HG03039 (cell line): ENCODE measurements around the gene AGPS.

ENCODE experiments used
- ATAC-seq: cut with Tn5 transposase; IDR thresholded peaks from one replicate; pipeline ENCODE4 v1.9.1; 2021; ENCODE audit warnings: mild to moderate bottlenecking, moderate library complexity; ENCODE audit not compliant: unreplicated experiment

AGPS gene

DNA sequence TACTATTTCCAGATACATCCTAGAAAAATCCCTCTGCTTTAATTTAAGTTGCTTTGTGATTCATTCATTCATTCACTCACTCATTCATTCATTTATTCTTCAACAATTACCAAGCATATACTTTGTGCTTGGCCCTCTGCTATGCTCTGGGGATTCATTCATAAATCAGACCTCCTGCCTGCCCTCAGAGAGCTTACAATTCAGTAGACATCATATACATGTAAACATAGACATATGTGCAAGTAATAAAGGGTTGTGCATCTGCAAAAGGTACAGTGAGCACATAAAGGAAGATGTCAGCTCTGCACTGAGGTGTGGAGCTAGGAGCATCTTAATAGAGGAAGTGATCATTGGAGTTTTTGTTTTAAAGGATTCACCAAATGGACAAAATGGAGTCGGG, 189.4 kb downstream of the AGPS start:
- ATAC-seq: no peak

DNA sequence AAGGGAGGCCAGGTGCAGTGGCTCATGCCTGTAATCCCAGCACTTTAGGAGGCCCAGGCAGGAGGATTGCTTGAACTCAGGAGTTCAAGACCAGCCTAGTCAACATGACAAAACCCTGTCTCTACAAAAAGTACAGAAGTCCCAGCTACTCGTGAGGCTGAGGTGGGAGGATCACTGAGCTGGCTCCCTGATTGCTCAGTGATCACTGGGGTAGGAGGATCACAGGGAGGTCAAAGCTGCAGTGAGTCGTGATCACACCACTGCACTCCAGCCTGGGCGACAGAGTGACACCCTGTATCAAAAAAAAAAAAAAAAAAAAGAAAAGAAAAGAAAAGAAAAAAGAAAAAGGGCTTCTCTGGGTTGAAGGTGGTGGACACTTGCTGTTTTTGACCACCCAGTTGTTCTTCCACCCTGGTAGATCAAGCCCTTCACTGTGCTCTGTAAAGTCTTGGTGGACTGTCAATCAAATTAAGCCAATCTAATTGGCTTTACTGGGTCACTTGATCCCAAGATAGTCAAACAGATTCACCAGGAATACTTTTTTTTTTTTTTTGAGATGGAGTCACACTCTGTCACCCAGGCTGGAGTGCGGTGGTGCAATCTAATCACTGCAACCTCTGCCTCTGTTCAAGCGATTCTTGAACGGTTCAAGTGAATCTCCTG, 191.6 kb downstream of the AGPS start:
- no peak for ATAC-seq

DNA sequence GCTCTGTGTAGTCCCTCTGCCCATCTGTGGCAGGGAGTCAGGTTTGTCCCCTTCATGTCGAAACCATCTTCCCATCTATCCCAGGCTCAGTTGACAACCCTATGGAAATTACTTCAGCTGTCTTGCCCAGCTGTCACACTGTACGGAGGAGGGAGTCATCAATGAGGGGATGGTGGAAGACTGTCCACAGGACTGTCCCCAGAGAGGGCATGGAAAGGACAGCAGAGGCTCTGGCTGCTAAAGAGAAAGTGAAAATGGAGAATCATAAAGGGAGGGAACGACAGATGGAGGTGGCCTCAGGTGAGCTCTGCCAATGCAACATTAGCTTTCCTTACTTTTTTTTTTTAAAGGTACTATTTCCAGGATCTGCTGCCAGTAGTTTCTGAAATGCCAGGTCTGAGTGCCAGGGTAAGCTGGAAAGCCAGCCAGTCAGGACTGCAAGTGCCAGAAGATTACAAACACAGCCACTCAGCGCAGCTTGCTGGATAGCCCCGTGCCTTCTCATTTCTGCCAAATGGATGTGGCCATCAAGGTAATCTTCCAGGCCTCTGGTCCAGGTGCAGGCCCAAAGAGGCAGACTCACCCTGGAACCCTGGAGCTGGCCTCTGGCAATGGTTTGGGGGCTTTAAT, 192.8 kb downstream of the AGPS start:
- ATAC-seq: no peak

DNA sequence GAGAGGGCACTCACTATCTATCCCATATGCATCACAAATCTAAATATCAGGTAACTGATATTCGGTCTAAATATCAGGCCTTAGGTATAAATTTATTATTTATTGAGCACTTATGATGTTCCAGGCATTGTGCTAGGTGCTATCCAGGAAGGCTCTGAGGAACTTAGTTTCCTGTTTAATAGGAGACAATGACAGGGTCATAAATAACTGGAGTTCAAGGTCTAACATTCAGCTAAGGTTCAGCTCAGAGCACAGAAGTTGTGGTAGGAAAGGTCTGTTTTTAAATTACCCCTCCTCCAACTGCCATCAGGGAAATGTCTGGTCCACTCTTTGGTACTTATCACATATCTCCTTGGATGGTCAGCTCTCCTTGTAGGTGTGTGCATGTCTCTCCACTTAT, 193.6 kb downstream of the AGPS start:
- no peak for ATAC-seq

DNA sequence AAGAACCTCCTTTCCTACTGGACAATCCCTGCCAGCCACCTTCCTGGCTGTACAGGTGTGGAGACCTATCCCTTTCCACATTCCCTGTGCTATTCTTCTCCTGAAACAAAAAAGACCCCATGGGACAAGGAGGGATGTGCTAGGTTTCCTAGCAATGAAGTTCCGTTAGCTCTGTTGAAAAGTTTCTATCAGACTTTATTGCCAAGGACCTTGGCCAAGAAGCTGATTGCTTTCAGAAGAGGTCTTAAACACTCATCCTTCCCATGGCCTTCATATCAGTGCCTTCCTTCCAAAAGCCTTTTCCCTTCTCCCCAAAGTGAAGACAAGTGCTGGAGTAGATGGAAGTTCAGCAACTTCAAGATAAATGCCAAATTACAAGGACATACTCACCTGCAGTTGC, 194.8 kb downstream of the AGPS start:
- ATAC-seq: no peak

DNA sequence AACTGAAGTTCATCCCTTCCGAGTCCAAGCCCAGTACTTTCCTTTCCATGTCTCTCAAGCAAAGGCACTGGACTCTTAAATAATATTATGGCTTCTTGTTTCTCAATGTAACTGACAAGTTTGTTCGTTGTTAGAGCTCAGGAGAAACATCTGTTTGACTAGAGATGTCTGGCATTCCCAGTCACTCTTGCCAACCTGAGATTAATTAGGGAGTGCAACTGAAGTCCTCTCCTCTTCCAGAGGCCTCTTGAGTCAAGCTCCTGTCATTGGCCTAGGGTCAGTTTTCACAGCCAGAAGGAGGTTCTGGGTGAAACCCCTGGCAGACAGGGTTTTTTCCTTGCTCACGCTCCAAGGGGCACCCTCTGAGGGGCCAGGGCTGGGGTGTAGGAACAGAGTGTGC, 196.1 kb downstream of the AGPS start:
- no peak for ATAC-seq

DNA sequence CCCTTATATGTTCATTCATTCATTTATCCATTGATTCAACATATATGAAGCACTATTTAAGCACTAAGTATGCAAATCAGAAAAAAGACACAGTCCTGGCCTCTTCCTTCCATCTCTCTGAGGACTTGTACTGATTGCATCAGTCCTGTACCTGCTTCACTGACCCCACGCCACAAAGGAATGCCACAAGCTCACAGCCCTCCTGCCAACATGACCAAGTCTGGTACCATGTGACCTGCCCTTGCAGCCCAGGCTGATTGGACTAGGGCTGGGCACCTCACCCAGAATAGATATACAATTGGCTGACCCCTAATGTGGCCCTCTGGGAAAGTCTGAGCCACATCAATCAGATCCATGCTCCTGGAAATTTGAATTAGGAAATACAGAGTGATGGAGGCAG, 196.6 kb downstream of the AGPS start:
- ATAC-seq: no peak

DNA sequence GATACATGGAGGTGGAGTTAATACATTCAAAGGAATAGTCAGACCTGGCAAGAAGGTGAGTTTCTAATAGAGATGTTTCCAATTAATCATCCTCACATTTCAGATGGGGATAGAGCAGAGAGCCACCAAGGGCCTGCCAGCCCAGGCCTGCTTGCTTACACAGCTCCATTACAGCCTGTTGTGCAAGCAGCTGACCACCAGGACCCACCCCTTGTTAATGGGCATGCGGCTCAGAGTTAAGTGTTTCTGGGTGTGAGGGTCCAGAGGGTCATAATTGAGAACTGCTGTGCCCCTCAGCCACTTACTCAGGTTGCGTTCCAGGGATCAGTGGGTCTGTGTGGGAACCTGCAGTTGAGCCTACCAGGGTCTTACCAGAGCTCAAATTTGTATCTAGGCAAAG, 199.8 kb downstream of the AGPS start:
- ATAC-seq: no peak

DNA sequence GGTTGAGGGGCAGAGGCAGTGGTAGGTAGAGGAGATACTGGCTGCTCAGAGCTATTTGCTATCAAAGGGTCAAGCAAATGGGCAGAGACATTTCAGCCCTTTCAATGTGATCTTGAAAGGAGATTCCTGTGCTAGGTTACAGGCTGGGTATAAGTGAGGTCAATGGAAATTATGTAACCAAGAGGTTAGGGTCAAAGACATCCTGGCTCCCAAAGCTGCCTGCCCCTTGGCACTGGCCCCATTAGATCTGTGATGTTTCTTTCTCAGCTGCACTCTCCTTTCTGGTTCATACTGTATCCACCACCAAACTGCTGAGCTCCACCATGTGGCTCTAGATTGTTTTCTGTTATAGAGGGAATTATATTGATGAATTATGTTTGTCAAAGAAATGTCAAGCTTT, 200.4 kb downstream of the AGPS start:
- ATAC-seq: no peak

DNA sequence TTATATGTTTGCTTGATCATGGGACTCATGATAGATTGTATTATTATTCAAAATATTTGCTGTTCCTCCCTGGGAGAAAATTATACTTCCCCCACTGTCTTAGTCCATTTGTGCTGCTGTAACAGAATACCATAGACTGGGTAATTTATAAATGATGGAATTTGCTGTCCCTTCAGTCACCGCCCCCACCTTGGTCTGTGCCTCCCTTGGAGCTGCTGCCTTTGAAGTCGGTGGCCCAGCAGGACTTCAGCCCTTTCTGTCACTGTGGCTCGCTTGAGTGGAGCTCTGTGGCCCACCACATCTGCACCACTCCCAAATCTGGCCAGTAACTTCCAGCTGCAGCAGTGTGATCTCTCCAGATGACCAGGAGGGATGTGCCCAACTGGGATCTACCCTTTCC, 200.8 kb downstream of the AGPS start:
- ATAC-seq: no peak
